ENCODE data around the gene SEC61B. TPM values are rescaled to one million over a fixed set of nuclear protein-coding genes. Genes with fewer than 3 reads are reported as not detected.

The SEC61B gene
- total RNA-seq, 4 donors from 2014 or later = 12.8 to 244 (median 70.1) TPM

GRCh38 chr9:99178912-99179872, 42.9 kb upstream of the SEC61B start:
- no peak overlapping the region for H3K4me3 ChIP-seq
- H3K9me3 ChIP-seq = no peaks in the 10 kb centered on the region
- no peaks in the 10 kb centered on the region for H3K36me3 ChIP-seq
- no peaks in the 10 kb centered on the region for H3K4me1 ChIP-seq
- no peaks in the 10 kb centered on the region for H3K27me3 ChIP-seq
- no peak for DNase-seq
- intact Hi-C loops (cut with DNase I; ENCODE audit: low total_unique reads) = no loop called here
- TF ChIP-seq CTCF (IDR thresholded peaks at IDR 0.05) = no peak
- TF ChIP-seq POLR2A (IDR thresholded peaks at IDR 0.05) = no peak
- H3K27ac ChIP-seq = no peak overlapping the region

GRCh38 chr9:99180199-99180598, 41.9 kb upstream of the SEC61B start:
- Histone ChIP-seq H3K9me3 (no peaks in the 10 kb centered on the region), H3K36me3 (no peaks in the 10 kb centered on the region), H3K27me3 (no peaks in the 10 kb centered on the region), H3K4me1 (no peaks in the 10 kb centered on the region), H3K4me3 (no peak overlapping the region), H3K27ac (no peak overlapping the region)
- no peak for DNase-seq
- TF ChIP-seq POLR2A (IDR thresholded peaks at IDR 0.05) = no peak
- TF ChIP-seq CTCF (IDR thresholded peaks at IDR 0.05) = no peak
- intact Hi-C loops (cut with DNase I; ENCODE audit: low total_unique reads) = no loop called here

DNA sequence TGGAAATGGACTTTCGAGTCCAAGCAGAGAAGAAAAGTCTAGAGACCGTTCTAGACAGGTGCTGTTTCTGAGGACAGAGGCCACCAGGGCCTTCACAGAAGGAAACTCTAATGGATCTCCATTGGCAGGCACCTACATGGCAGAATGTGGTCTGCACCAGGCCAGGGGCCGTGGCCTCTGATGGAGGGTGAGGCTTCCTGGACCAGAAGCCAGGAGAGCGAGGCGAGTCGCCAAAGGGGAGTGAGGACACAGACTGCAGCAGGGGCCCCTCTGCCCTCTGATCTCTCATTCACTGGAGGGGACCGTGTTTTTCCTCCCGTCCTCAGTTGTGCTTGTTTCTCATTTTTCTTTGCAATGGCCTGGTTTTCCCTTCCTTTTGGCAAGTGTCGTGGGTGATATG, 41.4 kb upstream of the SEC61B start:
- Histone ChIP-seq H3K9me3 (no peaks in the 10 kb centered on the region), H3K27ac (no peak overlapping the region), H3K36me3 (no peaks in the 10 kb centered on the region), H3K4me3 (no peak overlapping the region), H3K4me1 (no peaks in the 10 kb centered on the region), H3K27me3 (no peaks in the 10 kb centered on the region)
- intact Hi-C loops (cut with DNase I; ENCODE audit: low total_unique reads) = no loop called here
- DNase-seq = no peak
- TF ChIP-seq CTCF (IDR thresholded peaks at IDR 0.05) (no peak), POLR2A (IDR thresholded peaks at IDR 0.05) (no peak)

DNA sequence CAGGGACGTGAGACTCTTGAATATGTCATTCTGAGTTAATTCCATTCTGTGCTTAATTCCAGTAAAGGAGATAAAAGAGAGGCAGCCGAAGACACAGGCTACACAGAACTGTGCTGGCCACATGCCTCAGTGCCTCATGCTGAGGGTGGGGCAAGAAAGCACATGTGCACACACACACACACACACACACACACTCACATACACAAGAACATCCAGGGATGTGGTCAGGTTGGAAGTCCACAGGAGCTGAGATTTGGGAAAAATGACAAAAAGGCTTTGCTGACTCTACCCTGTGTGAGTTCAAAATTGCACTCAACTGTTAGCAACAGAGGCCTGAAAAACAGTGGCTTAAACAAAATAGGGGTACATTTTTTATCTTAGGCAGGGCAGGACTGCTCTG, 40.9 kb upstream of the SEC61B start:
- H3K27ac ChIP-seq = no peak overlapping the region
- DNase-seq = no peak
- intact Hi-C loops (cut with DNase I; ENCODE audit: low total_unique reads) = no loop called here
- TF ChIP-seq POLR2A (IDR thresholded peaks at IDR 0.05) (no peak), CTCF (IDR thresholded peaks at IDR 0.05) (no peak)
- H3K4me3 ChIP-seq = no peak overlapping the region
- H3K27me3 ChIP-seq = no peaks in the 10 kb centered on the region
- no peaks in the 10 kb centered on the region for H3K9me3 ChIP-seq
- no peaks in the 10 kb centered on the region for H3K4me1 ChIP-seq
- no peaks in the 10 kb centered on the region for H3K36me3 ChIP-seq

- Histone ChIP-seq H3K36me3 (no peaks in the 10 kb centered on the region), H3K4me3 (no peak overlapping the region), H3K27me3 (no peaks in the 10 kb centered on the region), H3K27ac (no peak overlapping the region), H3K4me1 (no peaks in the 10 kb centered on the region), H3K9me3 (no peaks in the 10 kb centered on the region)
- intact Hi-C loops (cut with DNase I; ENCODE audit: low total_unique reads) = no loop called here
- TF ChIP-seq POLR2A (IDR thresholded peaks at IDR 0.05) (no peak), CTCF (IDR thresholded peaks at IDR 0.05) (no peak)
- no peak for DNase-seq
Measured at GRCh38 chr9:99181621-99182020, 40.5 kb upstream of the SEC61B start.

Measured in uterus (tissue), 4 donors.